Measurements from ENCODE around the gene GMDS. TPM values are rescaled to one million over a fixed set of nuclear protein-coding genes. Genes with fewer than 3 reads are reported as not detected.
"Not testable (repeated sequence)": the region's sequence is repeated elsewhere in the genome, so short reads cannot be mapped to it uniquely, and the experiment has no call there.

GMDS gene
- total RNA-seq, 1 donor from 2014 or later: 6.2 TPM

DNA sequence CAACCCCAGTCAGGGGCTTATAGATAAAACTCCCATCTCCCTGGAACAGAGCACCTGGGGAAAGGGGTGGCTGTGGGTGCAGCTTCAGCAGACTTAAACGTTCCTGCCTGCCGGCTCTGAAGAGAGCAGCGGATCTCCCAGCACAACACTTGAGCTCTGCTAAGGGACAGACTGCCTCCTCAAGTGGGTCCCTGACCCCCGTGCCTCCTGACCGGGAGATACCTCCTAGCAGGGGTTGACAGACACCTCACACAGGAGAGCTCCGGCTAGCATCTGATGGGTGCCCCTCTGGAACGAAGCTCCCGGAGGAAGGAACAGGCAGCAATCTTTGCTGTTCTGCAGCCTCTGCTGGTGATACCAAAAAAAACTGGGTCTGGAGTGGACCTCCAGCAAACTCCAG lies 494.3 kb downstream of the GMDS start:
- not testable (repeated sequence) for DNase-seq (ENCODE audit: low read depth in 2 of 2)

DNA sequence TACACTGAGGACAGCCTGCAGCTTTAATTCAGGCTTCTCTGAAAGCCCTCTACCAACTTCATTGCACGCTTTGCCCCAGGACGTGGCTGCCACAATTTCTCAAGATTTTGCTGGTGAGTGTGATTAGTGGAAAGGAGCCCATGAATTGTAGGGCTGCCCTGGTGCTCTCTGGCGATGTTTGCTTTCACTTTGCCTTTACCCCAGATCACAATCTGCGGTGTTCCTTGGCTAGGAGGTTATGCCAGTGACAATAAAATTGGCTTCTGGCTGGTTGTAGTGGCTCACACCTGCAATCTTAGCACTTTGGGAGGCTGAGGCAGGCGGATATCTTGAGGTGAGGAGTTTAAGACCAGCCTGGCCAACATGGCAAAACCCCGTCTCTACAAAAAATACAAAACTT lies 496.4 kb downstream of the GMDS start:
- no peak for DNase-seq (ENCODE audit: low read depth in 2 of 2)

DNA sequence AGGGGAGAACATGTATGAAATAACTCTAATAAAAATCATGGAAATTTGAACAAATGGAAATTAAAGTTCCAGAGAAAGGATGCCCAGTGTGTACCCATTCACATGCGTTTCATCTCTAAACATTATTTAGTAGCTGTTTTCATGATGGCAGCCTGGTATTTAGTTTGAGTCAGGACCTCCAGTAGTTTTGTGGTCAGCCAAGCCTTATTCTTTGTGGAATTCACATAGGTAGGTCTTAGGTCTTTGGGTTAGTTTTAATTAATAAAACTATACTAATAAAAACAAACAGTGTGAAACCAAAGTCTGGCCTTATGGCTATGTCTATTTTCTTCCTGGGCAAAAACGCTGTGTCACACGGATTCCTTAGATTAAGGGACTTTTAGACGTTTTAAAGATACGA lies 497.9 kb downstream of the GMDS start:
- no peak for DNase-seq (ENCODE audit: low read depth in 2 of 2)

DNA sequence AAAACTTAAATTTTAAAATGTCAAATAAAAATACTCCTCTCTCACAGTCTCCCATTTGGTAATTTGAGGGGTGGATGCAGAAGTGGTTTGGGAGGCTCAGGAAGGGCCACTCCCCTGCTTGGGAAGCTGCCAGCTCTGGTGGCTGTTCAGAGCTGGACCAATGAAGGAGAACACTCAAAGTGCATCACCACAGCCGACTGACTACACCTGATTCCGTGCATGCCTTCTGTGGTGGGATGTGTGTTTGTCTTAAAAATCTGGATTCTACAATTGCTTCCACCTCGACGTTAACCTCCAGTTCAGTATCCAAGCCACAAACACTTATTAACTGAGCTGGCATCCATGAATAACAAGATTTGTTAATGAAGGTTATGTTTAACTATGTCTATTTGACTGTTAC lies 498.4 kb downstream of the GMDS start:
- DNase-seq (ENCODE audit: low read depth in 2 of 2): no peak

DNA sequence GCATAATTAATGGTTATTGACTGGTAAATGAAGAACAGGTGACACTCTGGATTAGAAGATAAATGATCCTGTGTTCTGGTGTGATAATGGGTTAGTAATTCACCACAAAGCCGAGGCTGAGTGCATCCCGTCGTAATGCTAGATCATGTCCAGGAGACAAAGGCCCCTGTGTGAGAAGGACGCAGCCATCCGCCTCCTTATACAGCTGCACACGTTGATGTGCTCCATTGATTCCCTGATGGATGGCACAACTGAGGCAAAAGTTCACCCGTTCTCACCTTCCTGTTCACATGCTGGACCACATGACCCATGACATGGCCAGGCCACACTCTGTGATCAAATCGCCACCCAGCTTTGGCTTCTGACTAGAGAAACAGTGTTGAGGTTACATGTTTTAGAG lies 499.6 kb downstream of the GMDS start:
- DNase-seq (ENCODE audit: low read depth in 2 of 2): no peak

DNA sequence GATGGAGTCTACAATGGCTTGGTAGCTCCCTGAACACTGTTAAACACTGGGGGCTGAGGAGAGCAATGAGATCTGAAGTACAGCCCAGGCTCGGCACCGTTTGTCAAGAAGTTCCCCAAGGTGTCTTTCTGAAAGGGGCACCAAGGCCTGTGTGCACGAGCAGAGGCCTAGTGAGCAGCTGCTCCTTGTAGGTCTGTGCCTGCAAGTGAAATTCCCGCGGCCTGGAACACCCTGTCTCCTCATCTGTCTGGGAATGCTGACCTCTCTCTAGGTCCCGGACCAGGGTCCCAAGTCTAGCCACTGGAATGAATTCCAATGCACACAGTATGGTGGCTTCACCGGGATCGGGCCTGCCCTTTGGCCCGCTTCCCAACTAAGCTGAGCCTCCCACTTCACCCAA lies 500.9 kb downstream of the GMDS start:
- no peak for DNase-seq (ENCODE audit: low read depth in 2 of 2)

DNA sequence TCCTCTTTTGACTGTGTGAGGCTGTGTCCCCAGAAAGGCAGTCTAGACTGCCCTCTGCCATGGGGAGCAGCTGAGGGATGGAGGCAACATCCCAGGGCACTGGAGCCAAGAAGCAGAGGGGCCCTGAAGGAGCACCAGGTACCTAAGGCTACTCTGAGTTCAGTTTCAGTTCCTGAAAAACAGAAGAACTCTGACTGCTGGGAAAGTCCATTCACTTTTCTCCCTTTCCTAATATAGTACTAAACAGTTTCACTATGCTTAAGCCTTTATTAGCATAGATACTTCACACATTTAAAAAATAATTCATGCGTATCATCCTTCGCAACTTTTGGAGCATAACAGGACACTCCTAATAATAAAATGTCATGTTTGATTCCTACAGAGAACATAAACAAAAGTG lies 505.7 kb downstream of the GMDS start:
- DNase-seq (ENCODE audit: low read depth in 2 of 2): no peak

DNA sequence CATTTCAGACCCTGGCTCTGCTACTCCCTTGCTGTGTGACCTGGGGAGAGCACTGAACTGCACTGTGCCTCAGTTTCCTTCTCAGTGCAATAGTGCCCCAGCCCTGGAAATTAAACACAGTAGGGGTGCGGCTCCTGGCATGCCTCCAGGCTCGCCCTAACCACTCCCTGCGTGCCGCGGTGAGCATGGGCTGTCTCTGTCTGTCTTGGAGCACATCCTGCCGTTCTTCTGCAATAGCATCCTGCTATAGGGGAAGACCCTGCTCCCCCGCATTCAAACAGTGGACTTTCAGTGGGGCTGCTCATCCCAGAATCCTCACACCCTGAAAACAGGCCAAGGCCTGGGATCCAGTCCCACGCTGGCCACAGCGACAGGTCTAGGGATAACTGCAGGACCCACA lies 506.2 kb downstream of the GMDS start:
- DNase-seq (ENCODE audit: low read depth in 2 of 2): no peak

DNA sequence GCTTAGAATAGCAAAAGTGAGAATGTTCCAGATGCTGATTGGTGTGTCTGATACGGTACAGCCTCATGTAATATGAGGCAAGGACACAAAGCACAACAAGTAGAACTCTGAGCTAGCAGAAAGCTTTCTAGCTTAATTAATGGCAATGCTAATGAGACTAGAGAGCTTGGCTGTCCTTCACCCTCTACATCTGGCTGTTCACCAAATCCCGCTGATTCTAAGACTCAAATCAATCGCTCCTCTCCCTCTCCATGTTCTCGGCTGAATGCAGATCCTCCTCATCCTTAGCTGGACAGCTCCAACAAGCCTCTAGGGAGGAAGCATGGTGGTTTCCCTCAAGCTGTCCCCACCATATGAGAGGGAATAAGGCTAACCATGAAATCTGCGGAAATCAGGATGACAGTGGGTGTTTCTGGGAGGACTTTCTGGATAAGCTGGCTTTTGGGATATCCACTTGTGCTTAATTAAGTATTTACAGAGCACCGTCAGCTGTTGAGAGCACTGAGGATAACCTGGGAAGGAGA lies 506.8 kb downstream of the GMDS start:
- DNase-seq (ENCODE audit: low read depth in 2 of 2): no peak

DNA sequence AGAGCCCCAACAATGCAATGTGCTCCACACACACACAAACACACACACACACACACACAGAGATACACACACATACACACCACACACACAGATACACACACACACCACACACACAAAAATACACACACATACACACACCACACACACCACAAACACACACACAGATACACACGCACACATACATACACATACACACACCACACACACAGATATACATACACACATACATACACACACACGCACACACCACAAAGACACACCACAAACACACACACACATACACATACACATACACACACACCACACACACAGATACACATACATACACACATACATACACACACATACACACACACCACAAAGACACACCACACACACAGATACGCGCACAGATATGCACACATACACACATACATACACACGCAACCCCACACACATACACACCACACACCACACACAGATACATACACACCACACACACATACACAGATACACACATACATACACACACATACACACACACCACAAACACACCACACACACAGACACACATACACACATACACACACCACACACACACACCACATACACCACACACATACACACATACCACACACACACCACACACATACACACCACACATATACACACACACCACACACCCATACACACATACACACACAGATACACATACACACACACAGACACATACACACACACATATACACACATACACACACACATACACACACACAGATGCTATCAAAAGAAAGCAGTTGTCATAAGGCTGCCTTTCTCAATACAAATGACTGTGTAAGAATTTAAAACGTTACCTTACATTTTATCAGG lies 507.7 kb downstream of the GMDS start:
- no peak for DNase-seq (ENCODE audit: low read depth in 2 of 2)

DNA sequence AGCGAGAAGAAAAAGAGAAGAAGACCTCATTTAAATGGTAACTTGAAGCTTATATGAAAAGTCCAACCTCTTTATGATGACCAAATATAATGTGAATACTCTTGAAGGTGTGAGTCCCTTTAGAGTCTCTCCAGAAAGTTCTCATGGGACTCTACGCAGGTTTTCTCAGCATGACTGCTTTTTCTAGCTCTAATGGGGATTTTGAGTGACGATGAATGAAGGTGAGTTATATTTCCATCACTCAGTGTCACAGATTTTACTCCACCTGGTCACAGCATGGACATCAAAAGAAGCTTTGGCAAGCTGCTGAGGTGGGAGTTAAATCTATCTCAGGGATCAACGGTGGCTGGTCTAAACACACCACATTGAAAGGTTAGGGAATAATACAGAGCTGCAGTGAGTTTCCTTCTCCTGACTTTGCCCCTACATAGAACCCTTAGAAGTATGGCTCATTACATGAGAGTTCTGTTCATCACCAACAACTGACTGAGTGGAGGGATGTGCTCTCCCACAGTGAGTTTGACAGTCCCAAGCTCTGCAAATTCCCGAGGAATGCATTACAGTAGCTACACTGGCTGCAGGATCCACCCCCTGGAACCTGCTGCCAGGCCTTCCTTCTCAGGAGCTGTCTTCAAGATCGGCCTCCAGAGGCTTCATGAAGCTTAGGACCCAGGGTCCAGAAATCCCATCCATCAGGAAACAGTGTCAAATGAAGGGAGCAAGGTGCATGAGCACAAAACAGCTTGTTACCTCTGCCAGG lies 508.9 kb downstream of the GMDS start:
- DNase-seq (ENCODE audit: low read depth in 2 of 2): no peak

DNA sequence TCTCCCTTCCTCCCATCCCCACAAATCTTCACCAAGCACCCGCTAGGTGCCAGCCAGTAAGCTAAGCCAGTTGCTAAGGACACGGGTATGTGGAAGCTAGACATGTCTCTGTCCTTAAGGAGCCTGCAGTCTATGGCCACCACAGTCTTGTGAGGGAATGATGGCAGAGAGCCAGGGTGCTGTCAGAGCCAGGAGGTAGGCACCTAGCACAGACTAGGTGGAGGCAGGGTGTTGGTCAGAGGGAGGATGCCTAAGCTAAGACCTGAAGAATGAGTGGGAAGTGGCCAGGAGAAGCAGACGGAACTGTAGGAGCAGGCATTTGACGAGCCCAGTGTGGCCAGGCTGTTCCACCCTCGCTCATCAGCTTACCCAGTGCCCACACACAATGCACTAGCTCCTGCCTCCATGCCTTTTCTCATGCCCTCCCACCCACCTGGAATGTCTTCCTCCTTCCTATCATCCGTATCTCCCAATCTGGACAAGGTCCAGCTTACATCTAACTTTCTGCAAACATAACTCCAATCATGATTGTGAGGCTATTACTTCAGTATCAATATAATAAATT lies 510.1 kb downstream of the GMDS start:
- DNase-seq (ENCODE audit: low read depth in 2 of 2): no peak

DNA sequence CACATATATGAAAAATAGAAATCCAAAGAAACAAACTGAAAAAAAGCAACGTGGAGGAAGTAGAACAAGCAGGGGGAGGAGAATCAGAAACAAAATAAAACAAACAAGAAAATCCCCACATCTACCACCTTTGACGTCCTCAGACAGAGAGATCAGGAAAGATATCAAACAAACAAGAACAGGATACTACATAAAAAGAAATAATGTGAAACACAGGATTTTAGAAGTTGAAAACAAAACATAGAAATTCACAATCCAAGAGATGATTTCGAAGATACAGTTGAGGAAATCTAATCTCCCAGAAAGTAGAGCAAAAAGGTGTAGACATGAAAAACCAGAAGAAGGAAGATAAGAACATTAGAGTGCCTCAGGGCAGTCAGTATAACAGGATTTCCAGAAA lies 514.5 kb downstream of the GMDS start:
- no peak for DNase-seq (ENCODE audit: low read depth in 2 of 2)

DNA sequence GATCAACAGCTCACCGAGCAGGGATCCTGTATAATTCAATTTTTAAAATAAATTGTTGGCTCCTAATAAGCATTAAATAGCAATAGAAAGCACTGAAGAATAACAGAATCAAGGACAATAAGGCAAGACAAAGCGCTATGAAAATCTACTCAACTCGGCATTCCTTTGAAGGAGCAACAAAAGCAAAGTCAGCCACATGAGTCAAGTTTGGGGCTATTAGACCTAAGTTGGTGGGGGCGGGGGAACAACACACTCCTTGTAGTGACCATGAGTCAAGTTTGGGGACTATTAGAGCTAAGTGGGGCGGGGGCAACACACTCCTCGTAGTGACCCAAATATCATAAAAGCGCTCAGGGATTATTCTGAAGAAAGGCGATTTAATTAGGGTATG lies 515.7 kb downstream of the GMDS start:
- DNase-seq (ENCODE audit: low read depth in 2 of 2): no peak

DNA sequence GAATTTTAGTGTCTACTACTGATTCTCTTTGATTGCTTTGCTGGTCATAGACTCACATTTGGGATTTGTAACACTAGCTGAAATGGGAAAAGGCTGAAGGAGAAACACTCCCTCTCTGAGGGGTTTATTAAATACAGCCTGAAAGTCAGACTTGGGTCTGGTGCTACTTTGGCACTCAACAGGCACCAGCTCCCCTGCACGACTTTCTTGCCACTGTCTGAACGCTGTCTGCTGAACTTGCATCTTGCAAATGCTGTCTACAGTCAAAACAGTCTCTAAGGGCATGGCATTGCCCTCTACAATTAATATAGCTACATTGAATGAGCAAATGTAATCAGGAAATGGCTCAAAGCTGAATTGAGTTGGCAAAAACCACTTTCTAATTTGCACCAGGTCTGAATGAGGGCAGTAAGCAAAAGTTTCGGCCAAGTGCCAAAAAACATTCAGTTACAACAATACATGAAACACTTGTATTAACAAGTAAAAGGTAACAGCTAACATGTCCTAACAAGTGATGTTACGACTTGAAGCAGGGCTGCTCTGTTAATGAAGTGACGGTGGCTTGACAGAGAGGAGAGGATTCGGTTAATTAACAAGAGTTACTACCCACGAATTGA lies 516.2 kb downstream of the GMDS start:
- DNase-seq (ENCODE audit: low read depth in 2 of 2): peak; percentile 12 to 58

DNA sequence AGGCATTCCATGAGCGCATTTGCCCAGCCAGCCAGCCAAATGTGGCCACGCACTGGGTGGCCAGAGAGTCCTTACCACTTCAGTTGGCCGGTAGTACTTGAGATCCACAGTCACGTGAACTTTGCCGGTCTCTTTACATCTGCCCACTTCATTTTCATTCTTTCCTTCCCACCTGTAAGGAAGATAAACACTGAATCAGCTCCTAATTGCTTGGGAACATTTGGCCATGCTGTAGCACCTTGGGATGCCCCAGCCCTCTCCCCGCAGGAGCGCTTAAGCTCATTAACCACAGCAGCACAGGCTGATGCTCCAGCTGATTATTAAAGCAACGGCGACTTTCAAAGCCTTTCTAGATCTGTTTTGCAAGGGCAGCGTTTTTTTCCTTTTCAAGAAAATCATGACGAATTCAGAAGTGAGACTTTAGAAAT lies 519.0 kb downstream of the GMDS start:
- DNase-seq (ENCODE audit: low read depth in 2 of 2): no peak

DNA sequence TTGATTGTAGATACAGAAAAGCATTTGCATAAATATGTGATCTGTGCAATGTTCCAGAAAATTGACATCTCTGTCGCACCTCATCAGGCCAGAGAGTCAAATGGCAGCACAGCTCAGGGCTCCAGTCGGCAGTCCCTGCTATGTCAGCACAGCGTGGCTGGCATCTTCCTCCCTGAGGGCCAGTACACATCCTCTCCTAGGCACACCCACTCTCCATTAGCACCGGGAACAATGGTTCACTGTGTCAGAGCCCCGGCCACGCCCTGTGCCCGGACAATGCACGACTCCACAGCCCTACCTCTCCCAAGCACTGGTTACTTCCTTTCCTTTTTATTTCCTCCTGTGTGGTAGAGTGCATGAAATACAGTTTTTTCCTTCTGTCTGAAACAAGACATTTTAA lies 520.8 kb downstream of the GMDS start:
- peak; percentile 35 to 80 for DNase-seq (ENCODE audit: low read depth in 2 of 2)

DNA sequence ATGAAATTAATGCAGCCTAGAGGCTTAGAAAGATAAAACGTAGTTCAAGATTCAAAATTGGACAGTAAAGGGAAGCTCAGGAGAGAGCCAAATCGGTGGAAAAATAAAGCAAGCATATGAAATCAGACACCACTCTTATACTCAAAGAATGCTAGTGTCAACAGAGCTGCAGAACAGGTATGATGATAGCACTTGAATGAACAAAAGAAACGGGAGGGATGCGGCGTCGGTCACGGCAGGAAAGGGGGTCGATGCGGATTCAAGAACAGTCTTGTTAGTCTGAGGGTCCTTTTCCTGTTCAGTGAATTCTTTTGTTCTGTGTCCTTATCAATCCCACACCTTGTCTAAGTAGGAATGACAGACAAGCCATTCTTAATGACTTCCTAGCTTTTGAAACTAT lies 521.3 kb downstream of the GMDS start:
- peak in 1 of 2 donors; percentile 20 for DNase-seq (ENCODE audit: low read depth in 2 of 2)

DNA sequence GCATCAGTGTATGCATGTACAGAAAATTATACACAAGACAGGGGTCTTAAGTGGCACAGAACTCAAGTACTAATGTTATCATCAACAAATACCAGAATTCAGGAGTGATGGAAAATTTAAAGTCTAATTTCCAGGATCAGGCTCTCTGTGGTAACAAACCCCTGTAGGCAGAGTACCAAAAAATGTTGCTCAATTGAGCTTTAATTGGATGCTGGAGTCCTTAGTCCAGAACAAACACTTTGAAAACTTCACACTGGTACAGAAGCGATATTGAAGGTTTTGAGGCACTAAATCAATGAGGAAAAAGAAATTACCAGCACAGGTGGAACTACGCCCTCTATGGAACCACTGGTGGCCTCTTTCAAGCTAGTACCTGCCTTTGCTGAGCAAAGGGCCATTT lies 522.6 kb downstream of the GMDS start:
- DNase-seq (ENCODE audit: low read depth in 2 of 2): no peak

DNA sequence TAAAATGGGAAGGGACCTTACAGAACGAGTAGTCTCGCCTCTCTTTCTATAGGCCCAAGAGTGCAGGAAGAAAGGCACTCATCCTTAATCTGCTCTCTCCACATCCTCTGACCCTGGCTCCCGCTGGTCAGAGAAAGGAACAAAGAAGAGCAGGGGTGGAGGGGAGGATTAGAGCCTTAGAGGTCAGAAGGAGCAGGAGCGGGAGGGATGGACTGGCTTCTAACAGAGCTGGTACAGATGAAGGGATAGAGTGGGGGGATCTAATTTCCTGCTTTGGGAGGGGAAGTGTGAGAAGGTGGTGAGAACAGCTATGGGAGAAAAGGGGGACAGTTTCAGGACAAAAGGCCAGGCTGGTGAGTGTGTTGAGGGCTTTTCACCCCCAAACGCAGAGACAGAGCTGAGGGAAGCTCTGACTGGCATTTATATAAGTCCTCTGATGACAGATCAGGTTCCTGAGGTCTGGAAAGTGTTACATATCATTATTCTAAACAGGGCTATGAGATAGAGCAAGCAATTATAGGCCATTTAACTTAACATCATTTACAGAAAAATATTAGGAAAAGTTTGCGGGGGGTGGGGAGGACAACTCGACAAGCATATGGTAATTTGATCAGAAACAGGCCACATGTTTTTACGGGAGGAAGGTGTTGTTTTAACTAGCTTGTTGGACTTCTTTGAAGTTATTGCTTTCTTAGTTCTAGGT lies 524.6 kb downstream of the GMDS start:
- no peak for DNase-seq (ENCODE audit: low read depth in 2 of 2)

DNA sequence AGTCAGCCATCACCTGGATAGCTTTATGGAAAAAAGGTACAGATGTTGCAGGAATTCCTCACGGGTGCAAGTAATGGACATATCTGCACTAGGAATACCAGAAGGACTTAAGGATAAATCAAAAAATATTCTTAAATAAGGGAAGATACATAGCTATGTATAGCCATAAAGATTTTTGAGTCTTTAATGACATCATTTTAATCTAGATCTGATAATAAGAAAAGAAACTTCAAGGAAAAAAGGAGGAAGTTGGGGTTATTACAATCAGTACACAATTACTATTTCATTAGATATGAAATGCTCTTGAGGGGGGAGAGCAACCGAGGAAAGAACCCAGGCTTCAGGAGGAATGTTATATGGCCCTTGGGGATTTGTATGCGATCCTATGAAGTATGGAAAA lies 525.5 kb downstream of the GMDS start:
- no peak for DNase-seq (ENCODE audit: low read depth in 2 of 2)

Measured in dermis microvascular lymphatic vessel endothelial cell (primary cell).